Measurements from ENCODE around the gene ENTPD6.

- no peak for TF ChIP-seq CTCF (IDR thresholded peaks at IDR 0.05)
- TF ChIP-seq EP300 (IDR thresholded peaks at IDR 0.05), result no peak
- no peak for TF ChIP-seq POLR2A (IDR thresholded peaks at IDR 0.05)
Measured at GRCh38 chr20:25165128-25165527, 30.4 kb upstream of the ENTPD6 start.
